HG02759 (cell line): ENCODE data around the gene LMX1A.

ENCODE experiments used
- ATAC-seq: cut with Tn5 transposase; IDR thresholded peaks from one replicate; pipeline ENCODE4 v1.9.1; 2021; ENCODE audit warnings: mild to moderate bottlenecking, moderate library complexity; ENCODE audit not compliant: unreplicated experiment

The LMX1A gene

DNA sequence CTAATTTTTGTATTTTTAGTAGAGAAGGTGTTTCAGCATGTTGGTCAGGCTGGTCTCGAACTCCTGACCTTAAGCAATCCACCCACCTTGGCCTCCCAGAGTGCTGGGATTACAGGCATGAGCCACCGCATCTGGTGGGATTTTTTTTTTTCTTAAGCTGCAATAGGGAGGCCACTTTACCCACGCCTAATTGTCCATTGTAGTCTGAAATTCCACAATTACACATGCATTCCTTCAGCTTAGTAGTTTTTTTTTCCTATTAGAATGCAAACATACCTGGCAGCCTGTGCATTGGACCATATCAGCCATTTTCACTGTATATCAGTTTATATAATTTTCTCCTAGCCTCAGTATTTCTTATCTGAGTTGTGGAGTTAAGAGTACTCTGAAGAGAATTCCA is 186.8 kb downstream of the LMX1A start:
- ATAC-seq: no peak

DNA sequence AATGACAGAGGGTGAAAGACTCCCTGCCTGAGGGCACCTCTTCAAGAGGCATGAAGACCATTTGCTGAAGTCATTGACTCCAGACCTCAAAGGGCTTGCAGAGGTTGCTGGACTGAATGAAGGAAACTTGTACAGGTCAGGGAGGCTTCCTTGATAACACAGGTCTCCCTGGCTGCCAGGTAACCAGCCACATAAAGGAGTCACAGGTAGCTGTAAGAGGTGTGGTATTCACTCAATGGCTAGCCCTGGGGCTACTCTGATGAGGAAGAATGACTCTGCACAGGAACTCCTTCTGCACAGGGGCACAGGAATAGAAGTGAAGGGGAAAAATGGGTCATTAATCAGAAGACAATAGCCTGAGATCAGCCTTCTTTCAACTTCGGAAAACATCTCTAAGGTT is 187.5 kb downstream of the LMX1A start:
- ATAC-seq: no peak

- no peak for ATAC-seq
These were observed 188.0 kb downstream of the LMX1A start for GRCh38 chr1:165168467-165168866.

DNA sequence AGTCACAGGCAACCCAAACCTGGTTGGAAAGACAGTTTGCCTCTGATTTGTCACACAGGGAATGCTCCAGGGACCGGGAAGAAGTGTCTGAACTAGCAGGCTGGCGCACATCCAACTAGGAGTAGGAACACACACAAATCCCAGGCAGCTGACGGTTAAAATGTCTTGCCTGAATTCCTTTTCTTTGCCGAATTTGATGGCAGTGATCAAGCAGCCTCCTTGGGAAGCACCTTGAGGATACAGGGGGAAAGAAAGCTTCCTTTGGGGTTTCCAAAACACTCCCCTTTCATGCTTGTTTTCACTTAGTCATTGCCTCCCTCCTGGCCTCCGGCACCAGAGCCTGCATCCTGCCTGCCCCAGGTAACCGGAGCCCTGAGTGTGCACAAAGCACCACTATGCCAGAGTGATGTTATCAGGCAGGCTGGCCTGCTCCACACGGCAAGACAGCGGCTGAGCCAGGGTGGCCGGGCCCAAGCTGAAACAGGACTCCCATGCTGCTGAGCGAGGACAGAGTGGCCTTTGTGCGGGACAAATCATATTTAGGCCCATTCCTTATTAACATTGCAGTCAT is 193.8 kb downstream of the LMX1A start:
- no peak for ATAC-seq

GRCh38 chr1:165161130-165161529 is 195.4 kb downstream of the LMX1A start:
- no peak for ATAC-seq

- ATAC-seq: no peak
These were observed 203.3 kb downstream of the LMX1A start for GRCh38 chr1:165153182-165153581.

- no peak for ATAC-seq
These were observed 203.8 kb downstream of the LMX1A start for GRCh38 chr1:165152727-165153126.

DNA sequence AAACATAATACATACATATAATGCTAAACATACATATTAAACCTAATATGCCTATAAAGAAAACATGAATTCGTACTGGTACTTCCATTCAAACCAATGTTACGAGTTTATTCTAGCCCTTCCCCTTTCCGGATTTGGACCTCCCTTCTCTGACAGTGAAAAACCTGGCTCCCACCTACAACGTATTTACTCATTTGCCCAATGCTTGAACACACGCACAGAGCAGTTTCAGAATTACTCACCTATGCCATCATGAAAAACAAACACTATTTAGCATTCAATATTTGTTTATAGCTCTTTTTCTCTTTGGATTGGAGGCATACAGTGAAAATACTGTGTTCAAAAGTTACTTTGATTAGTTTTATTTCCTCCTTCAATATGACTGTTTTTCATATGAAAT is 204.4 kb downstream of the LMX1A start:
- ATAC-seq: no peak
